ENCODE data around the gene GREB1. TPM values are rescaled to one million over a fixed set of nuclear protein-coding genes. Genes with fewer than 3 reads are reported as not detected.

The GREB1 gene
- total RNA-seq, 6 donors from 2014 or later, result 0.39 to 5.4 (median 1.6) TPM

DNA sequence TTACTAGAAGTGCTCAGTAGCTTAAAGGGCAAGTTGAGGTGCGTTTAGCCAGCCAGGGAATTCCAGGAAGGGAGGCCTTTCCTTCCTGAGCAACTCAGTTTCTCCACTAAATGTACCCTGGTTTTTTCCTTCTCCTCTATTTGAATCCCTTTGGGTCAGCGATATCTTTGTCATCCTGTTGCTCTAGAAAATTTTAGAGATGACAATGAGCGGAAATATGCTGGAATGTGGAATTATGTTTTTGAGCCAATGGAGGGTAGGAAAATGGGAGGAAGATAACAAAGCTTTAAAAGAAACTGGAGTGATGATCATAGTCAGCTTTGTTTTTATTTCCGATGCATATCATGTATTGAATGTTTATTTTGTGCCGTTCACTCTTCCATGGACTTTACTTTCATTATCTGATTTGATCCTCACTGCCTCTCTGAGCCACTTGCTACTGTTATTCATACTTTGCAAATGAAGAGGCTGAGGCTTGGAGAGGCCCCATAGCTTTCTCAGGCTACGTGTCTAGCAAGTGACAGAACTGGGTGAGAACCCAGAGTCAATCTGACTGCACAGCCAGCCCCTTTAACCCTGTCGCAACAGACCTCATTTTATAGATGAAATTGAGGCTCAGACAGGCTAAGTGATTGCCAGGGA, 68.8 kb downstream of the GREB1 start:
- Histone ChIP-seq H3K4me1 (no peaks in the 10 kb centered on the region), H3K27me3 (no peaks in the 10 kb centered on the region), H3K4me3 (no peak overlapping the region), H3K27ac (no peak overlapping the region), H3K36me3 (no peaks in the 10 kb centered on the region), H3K9me3 (no peaks in the 10 kb centered on the region)
- ATAC-seq (ENCODE audit: low FRiP score in 2 of 2) (no peak), DNase-seq (no peak)
- no peak for TF ChIP-seq POLR2AphosphoS5 (IDR thresholded peaks at IDR 0.05)
- no peak for TF ChIP-seq CTCF (IDR thresholded peaks at IDR 0.05)
- TF ChIP-seq POLR2A (IDR thresholded peaks at IDR 0.05), result no peak
- no peak for TF ChIP-seq EP300 (IDR thresholded peaks at IDR 0.05)
- 67 to 72% methylated on average over 7 of the region's 7 CpGs for WGBS, 2 donors

DNA sequence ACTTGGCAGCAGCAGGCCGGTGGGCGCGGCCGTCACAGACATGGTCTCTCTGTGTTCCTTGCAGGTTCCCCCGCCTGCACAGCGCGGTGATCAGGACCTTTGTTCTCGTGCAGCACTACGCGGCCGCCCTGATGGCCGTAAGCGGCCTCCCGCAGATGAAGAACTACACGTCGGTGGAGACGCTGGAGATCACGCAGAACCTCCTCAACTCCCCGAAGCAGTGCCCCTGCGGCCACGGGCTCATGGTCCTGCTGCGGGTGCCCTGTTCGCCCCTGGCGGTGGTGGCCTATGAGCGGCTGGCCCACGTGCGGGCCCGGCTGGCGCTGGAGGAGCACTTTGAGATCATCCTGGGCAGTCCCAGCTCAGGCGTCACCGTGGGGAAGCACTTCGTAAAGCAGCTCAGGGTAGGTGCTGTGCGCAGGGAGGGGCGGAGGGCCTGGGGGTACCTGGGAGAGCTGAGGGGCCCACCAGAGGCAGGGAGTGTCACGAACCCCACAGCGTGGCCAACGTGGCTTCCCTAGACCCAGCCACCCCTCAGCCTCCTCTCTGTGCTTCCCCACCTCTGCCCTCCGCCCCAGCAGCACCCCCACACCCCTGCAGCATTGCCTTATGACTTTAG, 76.9 kb downstream of the GREB1 start:
- Histone ChIP-seq H3K9me3 (no peaks in the 10 kb centered on the region), H3K27me3 (no peaks in the 10 kb centered on the region), H3K27ac (no peak overlapping the region), H3K36me3 (no peaks in the 10 kb centered on the region), H3K4me1 (no peaks in the 10 kb centered on the region), H3K4me3 (no peak overlapping the region)
- no peak for TF ChIP-seq POLR2AphosphoS5 (IDR thresholded peaks at IDR 0.05)
- no peak for TF ChIP-seq CTCF (IDR thresholded peaks at IDR 0.05)
- TF ChIP-seq POLR2A (IDR thresholded peaks at IDR 0.05), result no peak
- no peak for TF ChIP-seq EP300 (IDR thresholded peaks at IDR 0.05)
- 85 to 95% methylated on average over 9 to 37 of the region's 38 CpGs for WGBS, 2 donors
- peak in 1 of 2 donors; percentile 73 for DNase-seq
- ATAC-seq (ENCODE audit: low FRiP score in 2 of 2), result peak; percentile 23 to 28

DNA sequence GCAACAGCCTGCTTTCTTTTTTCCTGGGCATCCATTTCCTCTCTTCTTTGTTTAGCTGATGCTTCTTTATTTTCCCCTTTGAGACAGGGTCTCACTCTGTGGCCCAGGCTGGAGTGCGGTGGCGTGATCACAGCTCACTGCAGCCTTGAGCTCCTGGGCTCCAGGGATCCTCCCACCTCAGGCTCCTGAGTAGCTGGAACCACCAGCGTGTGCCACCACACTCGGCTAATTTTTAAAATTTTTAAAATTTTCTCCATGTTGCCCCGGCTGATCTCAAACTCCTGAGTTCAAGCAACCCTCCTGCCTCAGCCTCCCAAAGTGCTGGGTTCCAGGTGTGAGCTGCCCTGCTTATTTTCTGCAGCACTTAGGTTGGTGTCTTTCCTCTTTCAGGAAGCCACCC, 77.4 kb downstream of the GREB1 start:
- ATAC-seq (ENCODE audit: low FRiP score in 2 of 2) (no peak), DNase-seq (no peak)
- Histone ChIP-seq H3K4me3 (no peak overlapping the region), H3K27ac (no peak overlapping the region), H3K9me3 (no peaks in the 10 kb centered on the region), H3K27me3 (no peaks in the 10 kb centered on the region), H3K36me3 (no peaks in the 10 kb centered on the region), H3K4me1 (no peaks in the 10 kb centered on the region)
- TF ChIP-seq CTCF (IDR thresholded peaks at IDR 0.05) (no peak), EP300 (IDR thresholded peaks at IDR 0.05) (no peak), POLR2A (IDR thresholded peaks at IDR 0.05) (no peak), POLR2AphosphoS5 (IDR thresholded peaks at IDR 0.05) (no peak)
- WGBS, 2 donors, result 96% methylated on average over 5 of the region's 5 CpGs

DNA sequence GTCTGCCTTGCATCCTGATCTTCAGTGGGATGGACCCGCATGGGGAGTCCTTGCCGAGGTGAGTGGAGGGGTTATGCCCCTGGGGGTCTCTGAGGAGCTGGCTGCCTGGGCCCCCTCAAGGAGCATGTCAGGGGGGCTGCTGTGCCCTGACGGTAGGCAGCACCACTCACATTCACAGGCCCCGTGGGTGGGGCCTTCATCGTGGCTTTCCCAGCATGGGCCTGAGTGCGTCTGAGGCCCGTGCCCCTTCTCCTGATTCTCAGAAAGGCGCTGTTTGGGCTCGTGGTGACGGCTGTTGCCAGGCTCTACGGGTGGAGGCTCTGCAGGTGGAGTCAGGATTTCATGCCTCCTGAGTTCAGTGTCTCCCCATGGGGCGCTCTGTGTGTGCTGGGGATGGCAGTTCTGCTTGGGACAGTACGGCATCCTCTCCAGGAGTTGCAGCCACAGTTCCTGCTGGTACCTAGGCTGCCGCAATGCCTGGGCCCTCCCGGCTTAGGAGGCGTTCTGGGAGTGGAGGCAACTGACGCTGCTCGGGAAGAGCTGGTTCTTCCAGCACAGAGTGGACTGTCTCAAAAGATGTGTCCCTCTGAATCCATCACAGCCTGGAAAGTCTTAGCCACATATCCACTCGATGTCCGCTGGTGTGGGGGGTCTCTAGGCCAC, 78.8 kb downstream of the GREB1 start:
- WGBS, 2 donors, result 87 to 92% methylated on average over 9 to 20 of the region's 20 CpGs
- ATAC-seq (ENCODE audit: low FRiP score in 2 of 2) (no peak), DNase-seq (no peak)
- no peak overlapping the region for H3K27ac ChIP-seq
- no peaks in the 10 kb centered on the region for H3K36me3 ChIP-seq
- H3K27me3 ChIP-seq, result no peaks in the 10 kb centered on the region
- no peak overlapping the region for H3K4me3 ChIP-seq
- H3K9me3 ChIP-seq, result no peaks in the 10 kb centered on the region
- no peaks in the 10 kb centered on the region for H3K4me1 ChIP-seq
- TF ChIP-seq POLR2A (IDR thresholded peaks at IDR 0.05) (no peak), CTCF (IDR thresholded peaks at IDR 0.05) (no peak), POLR2AphosphoS5 (IDR thresholded peaks at IDR 0.05) (no peak), EP300 (IDR thresholded peaks at IDR 0.05) (no peak)

Measured in upper lobe of left lung (tissue), 6 donors.